HG03066 (cell line): Measurements from ENCODE around the gene CDH4.
"Not testable (repeated sequence)": the region's sequence is repeated elsewhere in the genome, so short reads cannot be mapped to it uniquely, and the experiment has no call there.

Source experiments
- ATAC-seq: cut with Tn5 transposase; IDR thresholded peaks from one replicate; pipeline ENCODE4 v1.9.1; 2021; ENCODE audit warnings: low read depth; ENCODE audit not compliant: unreplicated experiment

CDH4 gene

GRCh38 chr20:61449916-61450315, 197.9 kb downstream of the CDH4 start:
- ATAC-seq, result no peak

- no peak for ATAC-seq
Measured at GRCh38 chr20:61450549-61450948, 198.5 kb downstream of the CDH4 start.

GRCh38 chr20:61451009-61451408, 198.9 kb downstream of the CDH4 start:
- ATAC-seq, result no peak

GRCh38 chr20:61451953-61452352, 199.9 kb downstream of the CDH4 start:
- no peak for ATAC-seq

GRCh38 chr20:61453219-61453618, 201.2 kb downstream of the CDH4 start:
- ATAC-seq, result no peak

GRCh38 chr20:61453623-61454022, 201.6 kb downstream of the CDH4 start:
- not testable (repeated sequence) for ATAC-seq

GRCh38 chr20:61454053-61454452, 202.0 kb downstream of the CDH4 start:
- no peak for ATAC-seq

- no peak for ATAC-seq
Measured at GRCh38 chr20:61455508-61456215, 203.6 kb downstream of the CDH4 start.

GRCh38 chr20:61457725-61458124, 205.7 kb downstream of the CDH4 start:
- no peak for ATAC-seq

GRCh38 chr20:61458146-61458746, 206.2 kb downstream of the CDH4 start:
- no peak for ATAC-seq

- ATAC-seq, result no peak
Measured at GRCh38 chr20:61459266-61459665, 207.2 kb downstream of the CDH4 start.

GRCh38 chr20:61459705-61460104, 207.6 kb downstream of the CDH4 start:
- no peak for ATAC-seq

- ATAC-seq, result no peak
Measured at GRCh38 chr20:61460261-61461052, 208.4 kb downstream of the CDH4 start.

GRCh38 chr20:61461461-61461860, 209.4 kb downstream of the CDH4 start:
- no peak for ATAC-seq

- ATAC-seq, result no peak
Measured at GRCh38 chr20:61464307-61465303, 212.5 kb downstream of the CDH4 start.

GRCh38 chr20:61475729-61476128, 223.7 kb downstream of the CDH4 start:
- no peak for ATAC-seq

GRCh38 chr20:61476956-61477355, 224.9 kb downstream of the CDH4 start:
- ATAC-seq, result no peak

GRCh38 chr20:61477451-61477861, 225.4 kb downstream of the CDH4 start:
- ATAC-seq, result no peak

GRCh38 chr20:61478094-61478493, 226.0 kb downstream of the CDH4 start:
- ATAC-seq, result no peak

GRCh38 chr20:61478611-61479305, 226.7 kb downstream of the CDH4 start:
- no peak for ATAC-seq
